GM12892 (cell line): ENCODE data around the gene SGIP1.

ENCODE experiments used
- POLR2A ChIP-seq: IDR thresholded peaks from 2 replicates; pipeline ENCODE4 v1.6.1; 2011; ENCODE audit warnings: low read depth, low read length, control low read depth
- POLR2AphosphoS5 ChIP-seq: IDR thresholded peaks from 2 replicates; pipeline ENCODE4 v1.6.1; 2011; ENCODE audit warnings: low read depth, low read length, control low read depth
- TAF1 ChIP-seq: IDR thresholded peaks from 2 replicates; pipeline ENCODE4 v1.6.1; 2011; ENCODE audit warnings: low read depth, mild to moderate bottlenecking, control low read depth, low read length, borderline replicate concordance

DNA sequence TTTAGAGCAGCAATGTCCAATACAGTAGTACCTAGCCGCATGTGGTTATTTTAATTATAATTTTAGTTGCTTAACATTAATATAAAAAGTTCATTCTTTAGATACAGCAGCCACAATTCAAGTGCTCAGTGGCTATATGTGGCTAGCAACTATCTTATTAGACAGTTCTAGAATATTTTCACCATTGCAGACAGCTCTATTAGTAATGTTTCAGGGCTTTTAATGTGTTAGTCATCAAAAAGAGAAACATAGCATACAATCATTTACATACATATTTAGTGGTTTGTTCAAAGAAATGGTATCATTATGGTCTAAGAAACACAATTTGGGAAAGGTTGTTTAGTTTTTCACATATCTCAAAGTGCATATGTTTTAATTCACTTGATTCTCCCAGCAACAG, 151.7 kb downstream of the SGIP1 start:
- no peak for TF ChIP-seq POLR2A
- TF ChIP-seq TAF1, result no peak
- TF ChIP-seq POLR2AphosphoS5, result no peak
